Fibroblast of skin of left biceps (primary cell): ENCODE data around the gene HEBP2.
A peak's percentile ranks its signal among the peaks of the same experiment; 100 is the strongest.
"Not testable (repeated sequence)": the region's sequence is repeated elsewhere in the genome, so short reads cannot be mapped to it uniquely, and the experiment has no call there.

Experiments used
- DNase-seq, 2 experiments: peaks; one replicate each; pipeline ENCODE4 v3.0.0-alpha.2; 2013; ENCODE audit warnings: low read depth in 2 of 2

HEBP2 gene

GRCh38 chr6:138403801-138404665, at the start of gene HEBP2:
Gene HEBP2, plus strand, starts transcription at chr6:138404223. Its CDS starts 273 bp downstream, at chr6:138404496.
- peak; percentile 10 to 16 for DNase-seq

GRCh38 chr6:138357928-138358327, 46.1 kb upstream of the HEBP2 start:
- no peak for DNase-seq

- DNase-seq: not testable (repeated sequence)
Observed at GRCh38 chr6:138368684-138369083, 35.3 kb upstream of the HEBP2 start.

GRCh38 chr6:138370631-138371451, 33.2 kb upstream of the HEBP2 start:
- no peak for DNase-seq

GRCh38 chr6:138371452-138371711, 32.6 kb upstream of the HEBP2 start:
- no peak for DNase-seq

- no peak for DNase-seq
Observed at GRCh38 chr6:138371720-138372119, 32.3 kb upstream of the HEBP2 start.

- no peak for DNase-seq
Observed at GRCh38 chr6:138372711-138373463, 31.1 kb upstream of the HEBP2 start.

- DNase-seq: no peak
Observed at GRCh38 chr6:138374230-138374629, 29.8 kb upstream of the HEBP2 start.

- no peak for DNase-seq
Observed at GRCh38 chr6:138374815-138375214, 29.2 kb upstream of the HEBP2 start.

- no peak for DNase-seq
Observed at GRCh38 chr6:138377042-138377441, 27.0 kb upstream of the HEBP2 start.

- no peak for DNase-seq
Observed at GRCh38 chr6:138377844-138378243, 26.2 kb upstream of the HEBP2 start, which contains the start of gene SMIM28. Gene SMIM28, plus strand, starts transcription at chr6:138377905. Its CDS starts 168 bp downstream, at chr6:138378073.

GRCh38 chr6:138378463-138378862, 25.6 kb upstream of the HEBP2 start:
- DNase-seq: no peak

- DNase-seq: no peak
Observed at GRCh38 chr6:138382498-138383265, 21.3 kb upstream of the HEBP2 start.

- DNase-seq: no peak
Observed at GRCh38 chr6:138383776-138384175, 20.2 kb upstream of the HEBP2 start.

GRCh38 chr6:138386897-138387296, 17.1 kb upstream of the HEBP2 start:
- no peak for DNase-seq

- DNase-seq: no peak
Observed at GRCh38 chr6:138387577-138388368, 16.2 kb upstream of the HEBP2 start.

GRCh38 chr6:138389551-138389950, 14.5 kb upstream of the HEBP2 start:
- no peak for DNase-seq

GRCh38 chr6:138393871-138394783, 9.9 kb upstream of the HEBP2 start:
- no peak for DNase-seq

- DNase-seq: no peak
Observed at GRCh38 chr6:138396709-138397108, 7.3 kb upstream of the HEBP2 start.
